Caki2 (cell line): ENCODE data around the gene TMPRSS2. TPM values are rescaled to one million over a fixed set of nuclear protein-coding genes. Genes with fewer than 3 reads are reported as not detected.

Experiments used
- DNase-seq: peaks from one replicate; pipeline ENCODE4 v3.0.0-alpha.2; 2015; ENCODE audit warnings: low read depth
- in situ Hi-C: cut with HindIII; loops from 2 replicates; pipeline ENCODE4 v1.10.0; 2016; ENCODE audit warnings: low sequenced_read_pairs, low pct_unique_long_range_greater_than_20kb, mixed read lengths
- total RNA-seq: library from RNA; depleted of rRNA; stranded (reverse); fragments of >200 nt; shearing (Covaris generic); gene quantifications from 2 replicates; pipeline ENCODE4 v1.2.3, GENCODE V29; 2014; ENCODE audit warnings: low replicate concordance

Gene TMPRSS2
- total RNA-seq, 1 experiment from 2014 or later, result not detected

DNA sequence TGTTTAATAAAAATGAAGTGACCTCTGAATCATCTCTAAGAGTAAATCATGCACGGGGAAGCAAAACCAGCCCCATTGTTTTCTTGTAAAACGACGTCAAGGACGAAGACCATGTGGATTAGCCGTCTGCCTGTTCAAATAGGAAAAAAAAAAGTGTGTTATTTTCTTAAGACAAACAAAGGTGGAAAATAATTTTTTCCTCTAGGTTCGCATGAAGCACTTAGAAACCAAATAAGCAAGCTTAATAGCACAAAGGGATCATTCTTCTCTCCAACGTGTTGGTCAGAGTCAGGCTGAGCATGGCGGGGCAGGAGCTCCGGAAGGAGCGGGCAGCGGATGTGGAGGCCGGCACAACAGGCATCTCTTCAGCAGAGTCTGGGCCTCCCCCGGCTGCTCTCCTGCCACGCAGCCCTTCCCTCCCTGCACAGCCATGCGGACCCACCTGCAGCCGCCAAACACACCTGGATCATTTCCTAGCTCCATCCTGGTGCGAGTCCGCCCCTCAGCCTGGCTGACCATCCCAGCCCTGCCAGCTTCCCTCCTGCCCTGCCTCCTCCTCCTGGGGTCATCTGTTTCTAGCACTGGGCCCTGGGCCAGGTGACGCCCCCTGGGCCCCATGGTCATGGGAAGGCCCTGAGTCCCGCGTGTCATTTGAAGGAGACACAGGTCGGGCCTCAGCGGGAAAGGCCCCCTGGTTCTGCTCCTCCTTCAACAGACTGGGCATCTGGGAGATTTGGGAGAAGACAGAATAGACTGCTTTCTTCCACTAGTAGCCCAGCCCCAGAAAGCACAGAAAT lies 41.7 kb downstream of the TMPRSS2 start:
- peak; percentile 44 for DNase-seq
- in situ Hi-C loops, result no loop called here

DNA sequence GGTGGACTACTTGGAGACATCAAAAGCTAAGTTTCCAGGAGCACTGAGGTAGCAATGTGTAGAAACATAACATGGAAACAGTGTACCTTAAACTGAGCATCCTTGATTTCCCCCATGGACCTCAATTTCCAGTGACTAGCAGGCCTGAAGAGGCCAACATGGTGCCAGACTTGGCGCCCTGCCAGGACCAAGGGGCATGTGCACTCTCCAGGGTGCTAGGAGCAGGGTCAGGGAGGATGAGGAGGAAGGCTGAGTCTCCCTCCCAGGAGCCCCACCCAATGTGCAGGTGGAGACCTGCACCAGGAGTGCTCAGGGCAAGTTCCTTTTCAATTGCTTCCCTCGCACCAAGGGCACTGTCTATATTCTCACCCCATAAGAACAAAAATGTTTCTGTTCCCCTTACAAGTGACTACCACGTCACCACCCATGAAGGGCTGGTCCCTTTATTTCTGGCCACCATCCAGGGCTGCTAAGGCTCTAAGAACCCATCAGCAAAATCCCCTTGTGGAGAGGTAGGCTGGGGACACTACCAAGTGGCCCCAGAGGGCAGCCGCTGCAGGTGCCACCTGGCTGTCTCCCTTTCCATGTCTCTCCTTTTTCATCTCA lies 42.7 kb downstream of the TMPRSS2 start:
- no peak for DNase-seq
- in situ Hi-C loops, result no loop called here

DNA sequence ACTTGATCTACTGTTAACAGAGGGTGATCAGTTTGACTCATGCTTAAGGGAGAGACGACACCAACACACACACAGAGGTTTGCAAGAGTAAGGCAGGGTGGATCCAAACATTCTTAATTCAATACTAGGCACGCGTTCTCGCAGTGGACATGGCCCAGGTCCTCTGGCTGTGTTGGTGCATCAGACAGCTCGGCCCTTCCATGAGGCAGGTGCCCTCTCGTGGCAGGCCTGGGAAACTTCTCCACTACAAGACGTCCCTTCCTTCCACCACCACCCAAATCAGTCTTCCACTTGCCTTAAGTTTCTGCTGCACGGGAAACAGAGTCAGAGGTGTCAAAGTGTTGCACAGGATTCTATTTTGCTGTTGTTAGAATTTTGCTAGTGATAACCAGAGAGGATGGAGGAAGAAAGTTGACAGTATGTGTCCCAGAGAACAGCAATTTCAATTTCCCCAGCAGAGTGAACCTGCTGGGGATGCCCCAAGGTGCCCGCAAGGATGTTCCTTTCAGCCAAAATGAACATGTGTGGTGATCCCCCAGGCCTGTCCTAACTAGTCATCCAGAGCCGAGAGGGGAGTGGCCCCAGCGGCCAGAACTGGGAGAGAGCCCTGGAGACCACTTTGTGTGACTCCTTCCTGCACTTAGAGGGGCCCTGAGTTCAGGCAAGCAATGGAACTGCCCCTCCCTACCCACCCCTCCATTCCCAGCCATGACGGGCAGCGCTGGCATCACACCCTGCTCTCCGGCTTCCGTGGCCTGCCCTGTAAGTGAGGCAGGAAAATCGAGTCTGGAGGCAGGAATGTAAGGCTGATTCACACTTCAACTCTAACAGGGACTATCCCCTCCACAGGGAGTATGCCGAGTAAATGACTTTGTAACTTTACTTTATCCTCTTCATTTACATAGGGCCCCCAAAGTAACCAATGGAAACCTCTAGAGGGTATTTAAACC lies 47.1 kb downstream of the TMPRSS2 start:
- in situ Hi-C loops, result no loop called here
- peak; percentile 44 for DNase-seq

DNA sequence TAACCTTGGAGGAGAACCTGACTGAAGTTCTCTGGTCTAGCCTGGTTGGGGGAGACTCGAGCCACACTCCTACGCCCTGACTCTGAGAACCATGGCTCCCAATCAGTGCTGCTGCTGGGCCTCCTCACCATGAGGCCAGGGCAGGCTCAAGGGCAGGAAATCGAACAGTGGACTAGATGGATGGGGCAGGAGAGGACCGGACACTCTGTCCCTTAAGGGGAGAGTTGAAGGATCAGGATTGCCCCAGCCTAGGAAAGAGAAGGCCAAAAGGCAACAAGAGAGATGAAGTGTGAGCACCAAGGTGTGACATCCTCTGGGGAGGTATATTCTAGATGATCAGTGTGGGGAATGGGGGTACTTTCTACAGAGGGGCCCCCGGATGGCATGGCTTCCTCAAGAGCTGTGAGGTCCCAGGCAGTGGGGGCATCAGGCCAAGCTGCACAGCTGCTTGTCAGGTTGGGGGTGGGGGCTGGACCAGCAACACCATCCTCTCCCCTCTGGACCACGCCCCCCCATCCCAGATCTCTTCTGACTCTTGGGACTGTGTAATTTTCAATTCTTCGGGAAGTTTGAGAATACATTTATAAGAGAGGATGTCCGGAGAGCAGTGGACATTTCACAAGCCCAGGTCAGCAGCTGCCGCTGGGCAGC lies 47.9 kb downstream of the TMPRSS2 start:
- in situ Hi-C loops, result no loop called here
- no peak for DNase-seq

DNA sequence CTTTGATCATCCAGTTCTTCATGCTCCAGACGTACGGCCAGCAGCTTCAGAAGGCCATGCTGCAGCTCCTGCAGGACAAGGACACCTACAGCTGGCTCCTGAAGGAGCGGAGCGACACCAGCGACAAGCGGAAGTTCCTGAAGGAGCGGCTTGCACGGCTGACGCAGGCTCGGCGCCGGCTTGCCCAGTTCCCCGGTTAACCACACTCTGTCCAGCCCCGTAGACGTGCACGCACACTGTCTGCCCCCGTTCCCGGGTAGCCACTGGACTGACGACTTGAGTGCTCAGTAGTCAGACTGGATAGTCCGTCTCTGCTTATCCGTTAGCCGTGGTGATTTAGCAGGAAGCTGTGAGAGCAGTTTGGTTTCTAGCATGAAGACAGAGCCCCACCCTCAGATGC lies 49.4 kb downstream of the TMPRSS2 start:
- in situ Hi-C loops, result no loop called here
- DNase-seq, result no peak

DNA sequence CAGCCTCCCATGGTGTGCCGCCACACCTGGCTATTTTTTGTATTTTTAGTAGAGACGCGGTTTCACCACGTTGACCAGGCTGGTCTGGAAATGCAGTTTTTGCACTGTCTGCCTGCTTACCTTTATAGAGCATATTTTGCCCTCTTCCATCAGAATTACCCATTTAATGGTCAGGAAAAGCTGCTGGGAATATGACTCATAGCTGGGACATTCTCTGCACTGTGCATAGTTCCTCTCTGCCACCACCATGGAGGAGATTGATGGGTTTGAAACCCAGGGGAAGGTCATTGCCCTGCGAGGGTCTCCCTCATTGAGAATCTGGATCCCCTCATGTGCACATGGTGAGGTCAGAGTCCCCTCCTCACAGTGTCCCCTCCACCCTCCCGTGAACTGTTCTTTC lies 49.8 kb downstream of the TMPRSS2 start:
- in situ Hi-C loops, result no loop called here
- DNase-seq, result no peak

DNA sequence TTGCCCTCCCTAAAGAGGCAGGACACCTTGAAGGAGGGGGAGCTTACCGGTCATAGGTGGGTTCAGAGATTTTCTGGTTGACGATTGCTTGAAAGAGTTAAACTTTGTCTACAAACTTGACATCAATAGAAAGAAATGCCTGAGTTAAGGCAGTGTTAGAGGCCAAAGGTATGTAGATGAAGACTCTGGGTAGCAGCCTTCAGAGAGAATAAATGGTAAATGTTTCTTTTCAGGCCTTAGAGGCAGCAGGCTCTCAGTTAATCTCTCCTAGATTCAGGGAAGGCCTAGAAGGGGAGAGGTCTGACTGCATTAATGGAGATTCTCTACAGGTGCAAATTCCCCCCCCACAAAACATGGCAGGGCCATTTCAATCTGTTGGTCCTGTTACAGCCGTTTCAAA lies 54.2 kb downstream of the TMPRSS2 start:
- in situ Hi-C loops, result no loop called here
- no peak for DNase-seq

DNA sequence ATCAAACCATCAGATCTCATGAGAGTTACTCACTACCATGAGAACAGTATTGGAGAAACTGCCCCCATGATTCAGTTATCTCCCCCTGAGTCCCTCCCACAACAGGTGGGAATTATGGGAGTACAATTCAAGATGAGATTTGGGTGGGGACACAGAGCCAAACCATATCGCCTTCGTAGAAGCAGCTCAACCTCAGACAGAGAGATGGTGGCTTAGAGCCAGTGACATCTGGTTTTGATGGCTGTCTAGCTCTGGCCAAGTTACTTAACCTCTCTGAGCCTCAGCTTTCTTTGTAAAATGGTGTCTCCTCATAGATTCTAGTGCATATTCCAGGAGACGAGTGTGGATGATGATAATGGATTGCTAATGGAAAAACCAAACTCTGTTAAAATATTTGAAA lies 54.8 kb downstream of the TMPRSS2 start:
- no peak for DNase-seq

DNA sequence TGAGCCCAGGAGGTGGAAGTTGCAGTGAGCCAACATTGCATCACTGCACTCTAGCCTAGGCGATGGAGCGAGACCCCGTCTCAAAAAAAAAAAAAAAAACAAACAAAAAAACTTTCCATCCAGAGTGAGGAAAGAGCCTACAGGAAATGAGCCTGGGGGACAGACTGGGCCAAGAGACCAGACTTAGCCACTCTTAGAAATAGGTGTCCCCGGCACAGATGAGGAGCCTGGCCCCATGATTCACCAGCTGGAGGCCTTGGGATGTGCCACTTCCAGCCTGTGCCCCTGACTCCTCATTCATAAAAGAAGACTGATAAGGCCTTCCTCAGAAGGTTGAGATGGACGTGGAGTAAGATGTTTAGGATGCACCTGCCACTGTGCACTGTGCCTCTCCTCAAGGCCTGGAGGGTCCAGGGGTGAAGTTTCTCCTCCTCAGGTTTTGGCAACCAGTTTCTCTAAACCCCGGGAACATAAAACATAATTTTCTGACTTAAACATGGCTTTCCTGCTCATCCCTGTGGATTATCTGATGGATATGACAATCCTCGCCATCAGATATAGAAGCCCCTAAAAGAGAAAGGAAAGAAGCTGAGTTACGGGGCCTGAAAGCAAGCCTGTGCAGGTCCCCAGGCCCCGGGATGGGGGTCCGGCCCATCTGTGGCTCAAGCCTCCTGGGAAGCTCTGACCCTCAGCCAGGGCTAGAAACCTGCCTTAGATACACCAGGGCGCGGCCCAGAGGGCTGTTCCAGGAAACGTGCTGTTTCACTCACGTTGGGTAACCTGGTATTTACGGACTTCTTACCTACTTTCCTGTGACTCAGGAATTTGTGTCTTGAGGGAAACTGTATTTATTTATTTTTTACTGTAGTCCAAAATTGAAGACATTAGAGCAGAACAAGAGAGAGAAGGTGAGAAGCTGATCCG lies 55.9 kb downstream of the TMPRSS2 start:
- in situ Hi-C loops, result no loop called here
- DNase-seq, result no peak

More for the DNA sequence above, 54.8 kb downstream of the TMPRSS2 start:
- in situ Hi-C loops, result no loop called here

DNA sequence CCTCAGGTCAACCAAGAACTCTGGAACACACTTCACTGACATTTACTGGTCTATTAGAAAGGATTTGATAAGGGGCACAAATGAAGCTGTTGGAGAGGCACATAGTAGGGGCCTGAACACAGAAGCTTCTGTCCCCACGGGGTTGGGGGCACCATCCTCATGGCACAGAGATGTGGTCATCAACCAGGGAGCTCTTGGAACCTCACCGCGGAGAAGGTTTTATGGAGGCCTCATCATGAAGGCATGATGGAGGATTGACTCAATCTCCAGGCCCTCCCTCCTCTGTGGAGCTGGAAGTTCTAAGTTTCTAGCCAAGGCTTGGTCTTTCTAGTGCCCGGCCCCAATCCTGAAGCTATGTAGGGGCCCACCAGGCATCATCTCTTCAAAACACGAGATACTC lies 58.3 kb downstream of the TMPRSS2 start:
- no peak for DNase-seq
- in situ Hi-C loops, result no loop called here

DNA sequence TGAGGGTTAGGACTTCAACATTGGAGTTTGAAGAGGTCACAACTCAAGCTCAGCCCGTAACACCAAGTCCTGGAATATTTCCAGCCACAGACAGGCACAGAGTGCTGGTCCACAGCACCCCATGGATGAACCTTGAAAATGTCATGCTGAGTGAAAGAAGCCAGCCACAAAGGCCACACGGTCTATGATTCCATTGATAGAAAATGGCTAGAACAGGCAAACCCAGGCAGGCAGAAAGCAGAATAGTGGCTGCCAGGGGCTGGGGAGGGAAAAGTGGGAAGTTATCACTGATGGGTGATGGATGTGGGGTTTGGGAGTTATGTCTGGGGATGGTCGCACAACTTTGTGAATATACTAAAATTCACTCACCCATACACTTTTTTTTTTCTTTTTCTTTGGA lies 60.6 kb downstream of the TMPRSS2 start:
- in situ Hi-C loops, result no loop called here
- DNase-seq, result no peak

DNA sequence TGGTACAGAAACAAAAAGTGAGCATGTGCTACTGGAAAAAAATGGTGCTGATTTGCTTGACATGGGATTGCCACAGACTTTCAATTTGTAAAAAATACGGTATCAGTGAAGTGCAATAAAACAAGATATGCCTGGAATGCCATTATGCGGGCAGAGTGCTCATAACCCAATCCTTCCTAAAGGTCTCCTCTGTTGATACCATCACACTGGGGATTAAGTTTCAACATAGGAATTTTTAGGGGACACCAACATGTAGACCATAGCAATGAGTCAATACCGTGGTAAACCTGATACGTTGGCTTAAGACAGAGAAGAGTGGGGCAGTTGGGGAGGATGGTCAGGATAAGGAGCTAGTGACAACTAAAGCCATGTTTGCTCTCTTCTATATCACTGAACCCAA lies 61.4 kb downstream of the TMPRSS2 start:
- in situ Hi-C loops, result no loop called here
- no peak for DNase-seq

DNA sequence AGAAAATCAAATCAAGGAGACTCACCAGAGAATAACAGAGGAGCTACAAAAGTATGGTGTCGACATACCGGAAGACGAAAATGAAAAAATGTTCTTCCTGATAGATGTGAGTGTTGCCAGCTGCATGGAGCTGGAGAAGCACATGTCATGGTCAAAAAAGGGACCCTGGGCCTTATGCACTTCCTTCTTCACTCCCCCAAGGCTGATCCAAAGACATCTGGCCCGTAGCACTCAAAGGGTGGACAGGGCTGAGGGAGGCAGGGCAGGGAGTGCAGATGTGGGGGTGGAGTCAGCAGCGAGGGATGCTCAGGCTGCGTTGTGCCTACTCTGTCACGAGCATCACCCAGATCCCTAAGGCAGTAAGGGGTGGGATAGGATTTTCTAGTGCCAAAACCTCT lies 62.5 kb downstream of the TMPRSS2 start:
- no peak for DNase-seq
- in situ Hi-C loops, result no loop called here

DNA sequence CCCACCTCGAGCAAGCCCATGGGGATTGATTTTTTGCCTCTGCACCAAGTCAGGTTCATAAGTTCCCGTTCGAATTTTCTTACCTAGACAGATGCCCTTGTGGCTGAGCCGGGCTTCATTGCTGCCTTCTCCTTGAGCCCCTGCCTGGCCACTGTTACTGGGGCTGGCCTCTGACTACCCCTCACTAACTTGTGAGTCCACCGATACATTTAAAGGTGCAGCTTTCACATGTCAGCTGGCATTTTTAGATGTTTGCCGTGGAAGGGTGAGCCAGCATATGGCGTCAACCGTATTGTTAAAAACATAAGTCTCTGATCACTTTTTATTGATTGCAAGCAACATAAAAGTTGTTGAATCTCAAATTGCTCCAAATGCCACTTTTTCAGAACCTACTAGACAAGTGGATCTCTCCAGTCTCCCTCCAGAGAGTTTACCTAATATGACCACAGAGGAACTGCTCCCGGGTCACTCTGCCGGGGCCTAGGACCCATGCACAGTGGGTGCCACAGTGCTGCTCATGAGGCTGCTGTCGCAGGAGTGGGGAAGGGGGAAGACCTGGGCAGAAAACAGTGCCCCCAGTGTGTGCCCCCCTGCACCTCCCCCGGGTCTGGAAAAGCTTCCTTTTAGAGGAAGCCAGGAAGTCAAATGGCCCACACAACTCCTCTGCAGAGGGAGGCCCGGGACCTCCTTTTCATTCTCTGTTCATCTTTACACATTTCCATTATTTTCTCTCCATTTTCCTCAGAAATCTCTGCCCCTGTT lies 63.1 kb downstream of the TMPRSS2 start:
- no peak for DNase-seq
- in situ Hi-C loops, result no loop called here

DNA sequence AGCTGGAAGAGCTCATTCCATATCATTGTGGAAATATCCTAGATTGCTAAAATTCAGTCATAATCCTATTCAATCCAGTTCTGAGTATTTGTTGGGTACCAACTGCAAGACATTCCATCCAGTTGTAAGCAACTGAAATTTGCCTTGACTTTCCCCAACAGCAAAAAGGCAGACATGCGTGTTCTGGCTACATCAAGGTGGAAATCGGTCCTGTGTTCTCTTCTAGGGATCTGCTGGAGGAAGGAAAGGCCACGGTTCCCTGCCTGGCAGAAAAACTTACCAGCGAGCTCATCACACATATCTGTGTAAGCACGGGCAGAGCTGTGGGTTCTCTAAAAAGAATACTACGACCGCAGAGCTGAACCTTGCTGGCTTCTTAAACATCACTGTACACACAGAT lies 64.4 kb downstream of the TMPRSS2 start:
- in situ Hi-C loops, result no loop called here
- no peak for DNase-seq

DNA sequence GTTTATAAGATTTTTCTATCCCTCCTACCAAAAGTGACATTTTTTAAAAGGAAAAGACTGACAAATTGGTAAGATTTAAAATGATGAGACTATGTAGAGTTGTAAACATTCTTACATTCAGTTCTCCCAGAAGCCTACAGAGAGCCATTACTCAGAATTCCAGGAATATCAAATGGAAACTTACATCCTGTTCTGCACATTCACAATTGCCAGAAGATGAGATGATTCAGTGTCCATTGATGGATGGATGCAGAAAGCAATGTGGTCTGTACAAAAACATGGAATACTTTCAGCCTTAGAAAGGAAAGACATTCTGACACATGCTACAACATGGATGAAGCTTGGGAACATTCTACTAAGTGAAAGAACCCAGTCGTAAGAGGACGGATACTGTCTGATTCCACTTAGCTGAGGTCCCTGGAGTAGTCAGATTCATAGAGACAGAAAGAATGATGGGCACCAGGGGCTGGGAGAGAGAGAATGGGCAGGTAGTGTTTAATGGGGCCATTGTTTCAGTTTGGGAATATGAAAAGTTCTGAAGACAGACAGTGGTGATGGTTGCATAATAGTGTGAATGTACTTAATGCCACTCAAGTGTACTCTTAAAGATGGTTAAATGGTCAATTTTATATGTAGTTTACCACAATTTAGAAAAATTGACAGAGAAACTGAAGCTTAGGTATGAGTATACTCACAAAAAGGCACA lies 65.3 kb downstream of the TMPRSS2 start:
- no peak for DNase-seq
- in situ Hi-C loops, result no loop called here
